KG1 (cell line): ENCODE results near the gene UBA6.
A peak's percentile ranks its signal among the peaks of the same experiment; 100 is the strongest.
"Not testable (repeated sequence)": the region's sequence is repeated elsewhere in the genome, so short reads cannot be mapped to it uniquely, and the experiment has no call there.

ENCODE experiments used
- DNase-seq: peaks from one replicate; lab custom pipeline; 2025; lab: John Stamatoyannopoulos, UW

UBA6 gene

GRCh38 chr4:67700738-67701516 lies at the start of gene UBA6:
TSS of gene UBA6 (minus strand) at chr4:67701155. CDS start at chr4:67701119, 36 bp downstream.
- peak; percentile 94 for DNase-seq

- no peak for DNase-seq
Measured at GRCh38 chr4:67750691-67751090, 49.7 kb upstream of the UBA6 start.

GRCh38 chr4:67749286-67749685 lies 48.3 kb upstream of the UBA6 start:
- DNase-seq = no peak

GRCh38 chr4:67746797-67747495 lies 46.0 kb upstream of the UBA6 start:
- DNase-seq = peak; percentile 13

GRCh38 chr4:67744561-67745283 lies 43.8 kb upstream of the UBA6 start:
- no peak for DNase-seq

- DNase-seq = no peak
Measured at GRCh38 chr4:67743194-67743593, 42.2 kb upstream of the UBA6 start.

- no peak for DNase-seq
Measured at GRCh38 chr4:67736262-67736661, 35.3 kb upstream of the UBA6 start.

- DNase-seq = no peak
Measured at GRCh38 chr4:67735325-67735724, 34.4 kb upstream of the UBA6 start.

- not testable (repeated sequence) for DNase-seq
Measured at GRCh38 chr4:67730511-67730910, 29.6 kb upstream of the UBA6 start.

GRCh38 chr4:67727124-67727850 lies 26.3 kb upstream of the UBA6 start:
- no peak for DNase-seq

GRCh38 chr4:67725981-67726380 lies 25.0 kb upstream of the UBA6 start:
- DNase-seq = no peak

- no peak for DNase-seq
Measured at GRCh38 chr4:67725132-67725531, 24.2 kb upstream of the UBA6 start.

- no peak for DNase-seq
Measured at GRCh38 chr4:67723949-67724348, 23.0 kb upstream of the UBA6 start.

- DNase-seq = no peak
Measured at GRCh38 chr4:67723341-67723740, 22.4 kb upstream of the UBA6 start.

GRCh38 chr4:67721770-67722597 lies 21.0 kb upstream of the UBA6 start:
- DNase-seq = no peak

- no peak for DNase-seq
Measured at GRCh38 chr4:67721315-67721769, 20.4 kb upstream of the UBA6 start.

GRCh38 chr4:67719953-67720617 lies 19.1 kb upstream of the UBA6 start:
- no peak for DNase-seq

GRCh38 chr4:67718848-67719247 lies 17.9 kb upstream of the UBA6 start:
- no peak for DNase-seq

GRCh38 chr4:67717586-67717985 lies 16.6 kb upstream of the UBA6 start:
- DNase-seq = no peak

GRCh38 chr4:67714955-67715354 lies 14.0 kb upstream of the UBA6 start:
- DNase-seq = no peak

GRCh38 chr4:67714248-67714583 lies 13.3 kb upstream of the UBA6 start:
- DNase-seq = no peak
